ENCODE results near the gene PRKCA.

Gene PRKCA

GRCh38 chr17:66716236-66717026 lies 414.0 kb downstream of the PRKCA start:
- H3K27me3 ChIP-seq (ENCODE audit: low read depth, low read length) = peaks cover 11% of the 10 kb centered on the region; the same call in 1 of the 2 replicates
- TF ChIP-seq CTCF (IDR thresholded peaks at IDR 0.05; ENCODE audit: low read depth, low read length) = no peak
- TF ChIP-seq EZH2phosphoT487 (IDR thresholded peaks at IDR 0.05; ENCODE audit: low read depth) = no peak
- no peak overlapping the region for H3K27ac ChIP-seq (ENCODE audit: low read length)
- no peaks in the 10 kb centered on the region for H4K20me1 ChIP-seq (ENCODE audit: insufficient read depth, low read length)
- no peak overlapping the region for H3K4me3 ChIP-seq (ENCODE audit: low read length)
- H3K9ac ChIP-seq (ENCODE audit: low read length) = no peak overlapping the region
- H3K4me1 ChIP-seq (ENCODE audit: low read length) = 0 out of 2 replicates have a peak, but pooled peaks cover 2% of the 10 kb centered on the region
- H3K9me3 ChIP-seq (ENCODE audit: insufficient read depth, low read length) = no peaks in the 10 kb centered on the region
- no peak overlapping the region for H2AFZ ChIP-seq (ENCODE audit: low read depth, low read length)
- H3K4me2 ChIP-seq (ENCODE audit: low read length) = no peak overlapping the region
- no peaks in the 10 kb centered on the region for H3K79me2 ChIP-seq (ENCODE audit: low read length)
- no peaks in the 10 kb centered on the region for H3K36me3 ChIP-seq (replicated peaks; ENCODE audit: low read depth, low read length)

GRCh38 chr17:66717641-66718058 lies 415.2 kb downstream of the PRKCA start:
- Histone ChIP-seq H3K79me2 (ENCODE audit: low read length) (no peaks in the 10 kb centered on the region), H2AFZ (ENCODE audit: low read depth, low read length) (no peak overlapping the region), H3K9me3 (ENCODE audit: insufficient read depth, low read length) (no peaks in the 10 kb centered on the region), H3K4me2 (ENCODE audit: low read length) (no peak overlapping the region; the same call in 1 of the 2 replicates), H3K36me3 (replicated peaks; ENCODE audit: low read depth, low read length) (no peaks in the 10 kb centered on the region), H3K27ac (ENCODE audit: low read length) (no peak overlapping the region), H3K9ac (ENCODE audit: low read length) (no peak overlapping the region), H3K4me1 (ENCODE audit: low read length) (0 out of 2 replicates have a peak, but pooled peaks cover 2% of the 10 kb centered on the region), H3K27me3 (ENCODE audit: low read depth, low read length) (peaks cover 14% of the 10 kb centered on the region; the same call in 1 of the 2 replicates), H4K20me1 (ENCODE audit: insufficient read depth, low read length) (no peaks in the 10 kb centered on the region), H3K4me3 (ENCODE audit: low read length) (no peak overlapping the region)
- TF ChIP-seq EZH2phosphoT487 (IDR thresholded peaks at IDR 0.05; ENCODE audit: low read depth) (no peak), CTCF (IDR thresholded peaks at IDR 0.05; ENCODE audit: low read depth, low read length) (no peak)

GRCh38 chr17:66720027-66720426 lies 417.6 kb downstream of the PRKCA start:
- no peaks in the 10 kb centered on the region for H3K79me2 ChIP-seq (ENCODE audit: low read length)
- no peaks in the 10 kb centered on the region for H4K20me1 ChIP-seq (ENCODE audit: insufficient read depth, low read length)
- H3K9ac ChIP-seq (ENCODE audit: low read length) = no peak overlapping the region
- no peaks in the 10 kb centered on the region for H3K9me3 ChIP-seq (ENCODE audit: insufficient read depth, low read length)
- H3K27ac ChIP-seq (ENCODE audit: low read length) = no peak overlapping the region
- no peak overlapping the region for H3K4me3 ChIP-seq (ENCODE audit: low read length)
- H2AFZ ChIP-seq (ENCODE audit: low read depth, low read length) = no peak overlapping the region
- H3K36me3 ChIP-seq (replicated peaks; ENCODE audit: low read depth, low read length) = no peaks in the 10 kb centered on the region
- no peak for TF ChIP-seq CTCF (IDR thresholded peaks at IDR 0.05; ENCODE audit: low read depth, low read length)
- TF ChIP-seq EZH2phosphoT487 (IDR thresholded peaks at IDR 0.05; ENCODE audit: low read depth) = no peak
- peaks cover 15% of the 10 kb centered on the region for H3K27me3 ChIP-seq (ENCODE audit: low read depth, low read length)
- H3K4me1 ChIP-seq (ENCODE audit: low read length) = 0 out of 2 replicates have a peak, but pooled peaks cover 2% of the 10 kb centered on the region
- H3K4me2 ChIP-seq (ENCODE audit: low read length) = no peak overlapping the region

DNA sequence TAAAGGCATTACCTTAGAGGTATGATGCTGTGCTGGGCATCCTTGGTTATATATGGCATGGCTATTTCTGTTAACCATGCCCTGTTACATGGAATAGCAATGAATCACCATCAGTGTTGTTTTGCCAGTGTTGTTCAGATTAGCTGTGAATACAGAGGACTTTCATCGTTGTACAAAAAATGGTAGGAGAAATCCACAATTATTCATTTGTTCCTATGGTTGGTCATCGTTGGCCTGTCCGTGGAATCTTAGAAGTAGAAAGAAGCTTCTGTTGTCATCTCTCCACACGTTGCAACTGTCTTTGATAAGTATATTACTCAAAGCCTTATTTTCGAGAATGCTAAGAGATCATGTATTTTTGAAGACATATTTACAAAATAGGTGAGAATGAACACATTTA lies 418.2 kb downstream of the PRKCA start:
- Histone ChIP-seq H3K27me3 (ENCODE audit: low read depth, low read length) (peaks cover 15% of the 10 kb centered on the region), H3K36me3 (replicated peaks; ENCODE audit: low read depth, low read length) (no peaks in the 10 kb centered on the region), H3K9me3 (ENCODE audit: insufficient read depth, low read length) (no peaks in the 10 kb centered on the region), H3K27ac (ENCODE audit: low read length) (no peak overlapping the region), H3K4me3 (ENCODE audit: low read length) (no peak overlapping the region), H3K4me1 (ENCODE audit: low read length) (0 out of 2 replicates have a peak, but pooled peaks cover 2% of the 10 kb centered on the region), H2AFZ (ENCODE audit: low read depth, low read length) (no peak overlapping the region), H3K4me2 (ENCODE audit: low read length) (no peak overlapping the region), H3K79me2 (ENCODE audit: low read length) (no peaks in the 10 kb centered on the region), H3K9ac (ENCODE audit: low read length) (no peak overlapping the region), H4K20me1 (ENCODE audit: insufficient read depth, low read length) (no peaks in the 10 kb centered on the region)
- TF ChIP-seq CTCF (IDR thresholded peaks at IDR 0.05; ENCODE audit: low read depth, low read length) (no peak), EZH2phosphoT487 (IDR thresholded peaks at IDR 0.05; ENCODE audit: low read depth) (no peak)
